ENCODE data around the gene DTWD1. TPM values are rescaled to one million over a fixed set of nuclear protein-coding genes. Genes with fewer than 3 reads are reported as not detected.

Gene DTWD1
- total and polyA plus RNA-seq, 3 experiments from 2014 or later, result 23.1 to 25.1 (median 24.1) TPM

- no peak for DNase-seq
- Histone ChIP-seq H3K36me3 (ENCODE audit: insufficient read depth, low read length) (no peaks in the 10 kb centered on the region), H3K9me3 (ENCODE audit: low read length) (no peaks in the 10 kb centered on the region), H3K4me3 (ENCODE audit: low read length) (no peak overlapping the region), H3K27ac (ENCODE audit: low read depth, low read length) (no peak overlapping the region), H3K4me1 (ENCODE audit: insufficient read depth, low read length) (no peaks in the 10 kb centered on the region), H3K27me3 (ENCODE audit: insufficient read depth, low read length, poor library complexity, severe bottlenecking) (no peaks in the 10 kb centered on the region)
- POLR2A ChIA-PET, result no interaction called here
- Mint-ChIP-seq H3K27ac (no peak overlapping the region), H3K9me3 (peaks cover 0 to 1% (median 0%) of the 10 kb centered on the region in 5 donors), H3K27me3 (peaks cover 0 to 43% of the 10 kb centered on the region in 2 donors), H3K36me3 (no peaks in the 10 kb centered on the region), H3K4me3 (no peak overlapping the region), H3K4me1 (no peaks in the 10 kb centered on the region)
- CTCF ChIA-PET, result no interaction called here
Measured at GRCh38 chr15:49675041-49675440, 54.2 kb downstream of the DTWD1 start.

- CTCF ChIA-PET, result no interaction called here
- POLR2A ChIA-PET, result no interaction called here
- Histone ChIP-seq H3K27me3 (ENCODE audit: insufficient read depth, low read length, poor library complexity, severe bottlenecking) (no peaks in the 10 kb centered on the region), H3K9me3 (ENCODE audit: low read length) (no peaks in the 10 kb centered on the region), H3K36me3 (ENCODE audit: insufficient read depth, low read length) (no peaks in the 10 kb centered on the region), H3K27ac (ENCODE audit: low read depth, low read length) (no peak overlapping the region), H3K4me3 (ENCODE audit: low read length) (no peak overlapping the region), H3K4me1 (ENCODE audit: insufficient read depth, low read length) (no peaks in the 10 kb centered on the region)
- Mint-ChIP-seq H3K27me3 (peaks cover 0 to 40% of the 10 kb centered on the region in 2 donors), H3K4me3 (no peak overlapping the region), H3K27ac (no peak overlapping the region), H3K36me3 (no peaks in the 10 kb centered on the region), H3K9me3 (peaks cover 0 to 1% (median 0%) of the 10 kb centered on the region in 5 donors), H3K4me1 (no peaks in the 10 kb centered on the region)
- DNase-seq, result no peak
Measured at GRCh38 chr15:49678655-49679054, 57.8 kb downstream of the DTWD1 start.

- no peaks in the 10 kb centered on the region for H3K36me3 Mint-ChIP-seq
- no peaks in the 10 kb centered on the region for H3K9me3 Mint-ChIP-seq
- no peak overlapping the region for H3K4me3 ChIP-seq (ENCODE audit: low read length)
- no peaks in the 10 kb centered on the region for H3K27me3 ChIP-seq (ENCODE audit: insufficient read depth, low read length, poor library complexity, severe bottlenecking)
- H3K4me1 Mint-ChIP-seq, result no peaks in the 10 kb centered on the region
- H3K27me3 Mint-ChIP-seq, result peaks cover 1 to 8% of the 10 kb centered on the region in 2 donors
- ChIA-PET POLR2A (no interaction called here), CTCF (no interaction called here)
- H3K4me1 ChIP-seq (ENCODE audit: insufficient read depth, low read length), result no peaks in the 10 kb centered on the region
- DNase-seq, result no peak
- no peak overlapping the region for H3K27ac Mint-ChIP-seq
- no peaks in the 10 kb centered on the region for H3K9me3 ChIP-seq (ENCODE audit: low read length)
- no peak overlapping the region for H3K4me3 Mint-ChIP-seq
- no peaks in the 10 kb centered on the region for H3K36me3 ChIP-seq (ENCODE audit: insufficient read depth, low read length)
- H3K27ac ChIP-seq (ENCODE audit: low read depth, low read length), result no peak overlapping the region
Measured at GRCh38 chr15:49686599-49686998, 65.8 kb downstream of the DTWD1 start.

- H3K27ac ChIP-seq (ENCODE audit: low read depth, low read length), result no peak overlapping the region
- no peaks in the 10 kb centered on the region for H3K27me3 ChIP-seq (ENCODE audit: insufficient read depth, low read length, poor library complexity, severe bottlenecking)
- ChIA-PET CTCF (no interaction called here), POLR2A (no interaction called here)
- peaks cover 1 to 5% of the 10 kb centered on the region in 2 donors for H3K27me3 Mint-ChIP-seq
- no peak overlapping the region for H3K4me3 ChIP-seq (ENCODE audit: low read length)
- DNase-seq, result no peak
- H3K4me3 Mint-ChIP-seq, result no peak overlapping the region
- no peaks in the 10 kb centered on the region for H3K4me1 Mint-ChIP-seq
- H3K36me3 Mint-ChIP-seq, result no peaks in the 10 kb centered on the region
- H3K9me3 ChIP-seq (ENCODE audit: low read length), result no peaks in the 10 kb centered on the region
- no peaks in the 10 kb centered on the region for H3K9me3 Mint-ChIP-seq
- H3K4me1 ChIP-seq (ENCODE audit: insufficient read depth, low read length), result no peaks in the 10 kb centered on the region
- H3K27ac Mint-ChIP-seq, result no peak overlapping the region
- H3K36me3 ChIP-seq (ENCODE audit: insufficient read depth, low read length), result no peaks in the 10 kb centered on the region
Measured at GRCh38 chr15:49688135-49688790, 67.4 kb downstream of the DTWD1 start.

- no peak overlapping the region for H3K4me3 ChIP-seq (ENCODE audit: low read length)
- no peaks in the 10 kb centered on the region for H3K9me3 Mint-ChIP-seq
- no peaks in the 10 kb centered on the region for H3K4me1 Mint-ChIP-seq
- H3K27ac ChIP-seq (ENCODE audit: low read depth, low read length), result no peak overlapping the region
- H3K4me3 Mint-ChIP-seq, result no peak overlapping the region
- no peaks in the 10 kb centered on the region for H3K36me3 Mint-ChIP-seq
- no peaks in the 10 kb centered on the region for H3K4me1 ChIP-seq (ENCODE audit: insufficient read depth, low read length)
- H3K27me3 Mint-ChIP-seq, result peaks cover 1 to 5% of the 10 kb centered on the region in 2 donors
- ChIA-PET CTCF (no interaction called here), POLR2A (no interaction called here)
- no peaks in the 10 kb centered on the region for H3K36me3 ChIP-seq (ENCODE audit: insufficient read depth, low read length)
- H3K27ac Mint-ChIP-seq, result no peak overlapping the region
- no peaks in the 10 kb centered on the region for H3K27me3 ChIP-seq (ENCODE audit: insufficient read depth, low read length, poor library complexity, severe bottlenecking)
- no peaks in the 10 kb centered on the region for H3K9me3 ChIP-seq (ENCODE audit: low read length)
- DNase-seq, result no peak
Measured at GRCh38 chr15:49692514-49693090, 71.8 kb downstream of the DTWD1 start.

GRCh38 chr15:49693498-49693897, 72.7 kb downstream of the DTWD1 start:
- Histone ChIP-seq H3K4me1 (ENCODE audit: insufficient read depth, low read length) (no peaks in the 10 kb centered on the region), H3K4me3 (ENCODE audit: low read length) (no peak overlapping the region), H3K27me3 (ENCODE audit: insufficient read depth, low read length, poor library complexity, severe bottlenecking) (no peaks in the 10 kb centered on the region), H3K9me3 (ENCODE audit: low read length) (no peaks in the 10 kb centered on the region), H3K27ac (ENCODE audit: low read depth, low read length) (no peak overlapping the region), H3K36me3 (ENCODE audit: insufficient read depth, low read length) (no peaks in the 10 kb centered on the region)
- Mint-ChIP-seq H3K27ac (no peak overlapping the region), H3K36me3 (no peaks in the 10 kb centered on the region), H3K27me3 (peaks cover 1 to 5% of the 10 kb centered on the region in 2 donors), H3K4me3 (no peak overlapping the region), H3K4me1 (no peaks in the 10 kb centered on the region), H3K9me3 (no peaks in the 10 kb centered on the region)
- CTCF ChIA-PET, result no interaction called here
- POLR2A ChIA-PET, result no interaction called here
- no peak for DNase-seq

- CTCF ChIA-PET, result no interaction called here
- Mint-ChIP-seq H3K4me1 (no peaks in the 10 kb centered on the region), H3K27me3 (no peaks in the 10 kb centered on the region), H3K36me3 (no peaks in the 10 kb centered on the region), H3K27ac (no peak overlapping the region), H3K9me3 (no peaks in the 10 kb centered on the region), H3K4me3 (no peak overlapping the region)
- no peak for DNase-seq
- Histone ChIP-seq H3K27me3 (ENCODE audit: insufficient read depth, low read length, poor library complexity, severe bottlenecking) (no peaks in the 10 kb centered on the region), H3K27ac (ENCODE audit: low read depth, low read length) (no peak overlapping the region), H3K4me1 (ENCODE audit: insufficient read depth, low read length) (no peaks in the 10 kb centered on the region), H3K9me3 (ENCODE audit: low read length) (no peaks in the 10 kb centered on the region), H3K36me3 (ENCODE audit: insufficient read depth, low read length) (no peaks in the 10 kb centered on the region), H3K4me3 (ENCODE audit: low read length) (no peak overlapping the region)
- POLR2A ChIA-PET, result no interaction called here
Measured at GRCh38 chr15:49696433-49696832, 75.6 kb downstream of the DTWD1 start.

GRCh38 chr15:49697121-49697520, 76.3 kb downstream of the DTWD1 start:
- no peaks in the 10 kb centered on the region for H3K9me3 Mint-ChIP-seq
- Histone ChIP-seq H3K27ac (ENCODE audit: low read depth, low read length) (no peak overlapping the region), H3K4me1 (ENCODE audit: insufficient read depth, low read length) (no peaks in the 10 kb centered on the region), H3K4me3 (ENCODE audit: low read length) (no peak overlapping the region), H3K9me3 (ENCODE audit: low read length) (no peaks in the 10 kb centered on the region), H3K36me3 (ENCODE audit: insufficient read depth, low read length) (no peaks in the 10 kb centered on the region), H3K27me3 (ENCODE audit: insufficient read depth, low read length, poor library complexity, severe bottlenecking) (no peaks in the 10 kb centered on the region)
- CTCF ChIA-PET, result no interaction called here
- no peaks in the 10 kb centered on the region for H3K4me1 Mint-ChIP-seq
- H3K27ac Mint-ChIP-seq, result no peak overlapping the region
- H3K4me3 Mint-ChIP-seq, result no peak overlapping the region
- H3K27me3 Mint-ChIP-seq, result no peaks in the 10 kb centered on the region
- POLR2A ChIA-PET, result no interaction called here
- H3K36me3 Mint-ChIP-seq, result no peaks in the 10 kb centered on the region
- DNase-seq, result no peak
